Aorta (tissue), 5 donors: ENCODE measurements around the gene YY1AP1. TPM values are rescaled to one million over a fixed set of nuclear protein-coding genes. Genes with fewer than 3 reads are reported as not detected.
"Not testable (repeated sequence)": the region's sequence is repeated elsewhere in the genome, so short reads cannot be mapped to it uniquely, and the experiment has no call there.

Experiments used
- ATAC-seq: fragments of 200-7000 bp; cut with Tn5 transposase; one replicate; pipeline ENCODE4 v1.9.1; 2022; ENCODE audit warnings: moderate library complexity; ENCODE audit not compliant: low FRiP score
- DNase-seq, 2 donors: peaks; one replicate each; pipeline ENCODE4 v3.0.0-alpha.2; 2020
- H3K27ac ChIP-seq, 2 donors: one replicate each; pipeline ENCODE4 v1.5.1; 2013; ENCODE audit warnings: low read length in 2 of 2, mild to moderate bottlenecking in 2 of 2, moderate library complexity in 2 of 2, control low read depth in 1 of 2, inconsistent platforms in 1 of 2, low read depth in 1 of 2
- H3K27me3 ChIP-seq, 2 donors: one replicate each; pipeline ENCODE4 v1.6.1; 2013; ENCODE audit warnings: control low read depth in 1 of 2, low read length in 1 of 2, mild to moderate bottlenecking in 1 of 2, moderate library complexity in 1 of 2; ENCODE audit not compliant: insufficient read depth in 2 of 2, control insufficient read depth in 1 of 2
- H3K36me3 ChIP-seq, 2 donors: one replicate each; pipeline ENCODE4 v1.6.1; 2013; ENCODE audit warnings: control low read depth in 1 of 2, low read length in 1 of 2, mild to moderate bottlenecking in 1 of 2; ENCODE audit not compliant: insufficient read depth in 2 of 2, control insufficient read depth in 1 of 2
- H3K4me1 ChIP-seq, 2 donors: one replicate each; pipeline ENCODE4 v1.6.1; 2013; ENCODE audit warnings: low read length in 2 of 2, control low read depth in 1 of 2, mild to moderate bottlenecking in 1 of 2, moderate library complexity in 1 of 2; ENCODE audit not compliant: insufficient read depth in 2 of 2, control insufficient read depth in 1 of 2
- H3K4me3 ChIP-seq, 2 donors: one replicate each; pipeline ENCODE4 v1.5.1; 2013; ENCODE audit warnings: low read length in 2 of 2, control low read depth in 1 of 2, mild to moderate bottlenecking in 1 of 2
- H3K9me3 ChIP-seq: one replicate; pipeline ENCODE4 v1.6.1; 2013; ENCODE audit warnings: mild to moderate bottlenecking, low read length; ENCODE audit not compliant: control insufficient read depth
- WGBS, 2 donors: extraction: QIAGEN DNeasy Blood & Tissue Kit; methylation state at CpG; one replicate each; pipeline ENCODE4 v1.1.7; 2013; 5-methylcytosine and 5-hydroxymethylcytosine counted together
- intact Hi-C, 2 donors: fragments of 100-400 bp; cut with DNase I; formaldehyde crosslinking; loops; one replicate each; pipeline versions ENCODE4 v1.14.2 to v1.15.0; 2022
- polyA plus RNA-seq, 2 donors: library from polyadenylated mRNA; stranded (reverse); fragments of 200-250 nt; gene quantifications; one replicate each; pipeline ENCODE4 v1.2.3, GENCODE V29; 2013
- total RNA-seq, 2 donors: library from RNA; stranded (reverse); fragmentation: NEBNext Ultra II Directional; extraction: Animal tissue kit (Norgen Biotek cat#: 25700); gene quantifications; one replicate each; pipeline ENCODE4 v1.2.1, GENCODE V29; 2021
- donor health status: healthy with polysubstance abuse.
- donor health status: Bipolar disorder and iron deficiency.
- donor health status: DM: no; HTN: no; CAD: no.
- donor health status: DM: no; HTN: no; CAD: no.
- donor health status: DM: yes; HTN: yes; CAD: no.

YY1AP1 gene
- total and polyA plus RNA-seq, 4 donors = 28.0 to 84.3 (median 62.5) TPM

DNA sequence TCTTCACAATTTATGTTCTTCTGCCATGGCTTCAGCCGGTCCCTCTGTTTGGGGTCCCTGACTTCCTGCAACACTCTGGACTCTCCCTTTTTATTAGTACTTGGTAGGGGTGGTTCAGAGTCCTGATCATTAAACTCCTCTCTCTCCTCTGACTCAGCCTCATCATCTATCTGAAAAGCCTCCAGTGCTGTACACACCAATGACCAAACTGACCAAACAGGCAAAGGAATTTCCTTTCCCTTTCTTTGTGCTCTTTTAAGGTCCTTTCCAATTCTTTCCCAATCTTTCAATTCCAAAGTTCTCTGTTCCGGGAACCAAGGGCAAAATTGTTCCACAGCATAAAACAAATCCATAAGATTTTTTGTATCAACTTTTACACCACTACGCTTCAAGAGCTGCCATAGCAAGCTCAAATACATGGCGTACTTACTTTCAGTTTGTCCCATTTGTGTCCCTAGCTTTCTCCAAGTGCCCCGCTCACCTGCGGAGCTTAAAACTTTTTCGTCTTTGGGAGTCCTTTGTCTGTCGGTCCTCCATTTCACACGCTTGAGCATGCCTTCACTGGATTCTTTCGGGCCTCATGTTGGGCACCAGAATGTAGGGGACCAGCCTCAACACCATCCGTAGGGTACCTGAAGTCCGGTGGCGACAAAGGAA is 9.9 kb upstream of the YY1AP1 start:
- no peaks in the 10 kb centered on the region for H3K9me3 ChIP-seq
- no peak overlapping the region for H3K27ac ChIP-seq

DNA sequence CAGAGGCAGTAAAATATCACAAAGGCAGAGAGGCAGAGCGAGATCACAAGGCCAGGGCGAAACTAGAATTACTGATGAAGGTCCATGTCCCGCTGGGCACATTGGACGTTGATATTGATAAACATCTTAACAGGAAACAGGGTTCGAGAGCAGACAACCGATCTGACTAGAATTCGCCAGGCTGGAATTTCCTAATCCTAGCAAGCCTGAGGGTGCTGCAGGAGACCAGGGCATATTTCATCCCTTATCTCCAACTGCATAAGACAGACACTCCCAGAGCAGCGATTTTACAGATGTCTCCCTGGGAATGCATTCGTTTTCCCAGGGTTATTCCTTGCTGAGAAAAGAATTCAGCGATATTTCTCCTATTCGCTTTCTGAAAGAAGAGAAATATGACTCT is 9.0 kb upstream of the YY1AP1 start:
- intact Hi-C loops, H3K9me3 ChIP-seq, H3K27ac ChIP-seq, H3K4me1 ChIP-seq, DNase-seq, H3K27me3 ChIP-seq, H3K36me3 ChIP-seq, H3K4me3 ChIP-seq, ATAC-seq: not testable (repeated sequence)
- 62 to 63% methylated on average over 11 of the region's 11 CpGs for WGBS, 2 donors

More for the DNA sequence above, 9.9 kb upstream of the YY1AP1 start:
- no peaks in the 10 kb centered on the region for H3K4me1 ChIP-seq
- ATAC-seq (no peak), DNase-seq (no peak)
- intact Hi-C loops = no loop called here
- H3K36me3 ChIP-seq = no peaks in the 10 kb centered on the region
- WGBS, 2 donors = 96 to 97% methylated on average over 13 of the region's 13 CpGs
- H3K4me3 ChIP-seq = no peak overlapping the region
- no peaks in the 10 kb centered on the region for H3K27me3 ChIP-seq

GRCh38 chr1:155697046-155697445 is 8.5 kb upstream of the YY1AP1 start:
- no peaks in the 10 kb centered on the region for H3K4me1 ChIP-seq
- no peaks in the 10 kb centered on the region for H3K9me3 ChIP-seq
- H3K27ac ChIP-seq = no peak overlapping the region
- ATAC-seq (no peak), DNase-seq (no peak)
- no peak overlapping the region for H3K4me3 ChIP-seq
- intact Hi-C loops = no loop called here
- H3K27me3 ChIP-seq = no peaks in the 10 kb centered on the region
- no peaks in the 10 kb centered on the region for H3K36me3 ChIP-seq
- 91 to 95% methylated on average over 10 of the region's 10 CpGs for WGBS, 2 donors

GRCh38 chr1:155696524-155696923 is 8.0 kb upstream of the YY1AP1 start:
- Histone ChIP-seq H3K27me3 (no peaks in the 10 kb centered on the region), H3K9me3 (no peaks in the 10 kb centered on the region), H3K4me1 (no peaks in the 10 kb centered on the region), H3K27ac (no peak overlapping the region), H3K36me3 (no peaks in the 10 kb centered on the region), H3K4me3 (no peak overlapping the region)
- intact Hi-C loops = no loop called here
- DNase-seq (no peak), ATAC-seq (no peak)

GRCh38 chr1:155695608-155696007 is 7.0 kb upstream of the YY1AP1 start:
- WGBS, 2 donors = 95% methylated on average over 3 of the region's 3 CpGs
- DNase-seq = no peak
- no peaks in the 10 kb centered on the region for H3K36me3 ChIP-seq
- H3K4me1 ChIP-seq = no peaks in the 10 kb centered on the region
- no peaks in the 10 kb centered on the region for H3K9me3 ChIP-seq
- no peaks in the 10 kb centered on the region for H3K27me3 ChIP-seq
- H3K27ac ChIP-seq = no peak overlapping the region
- intact Hi-C loops = no loop called here
- no peak overlapping the region for H3K4me3 ChIP-seq
- no peak for ATAC-seq

DNA sequence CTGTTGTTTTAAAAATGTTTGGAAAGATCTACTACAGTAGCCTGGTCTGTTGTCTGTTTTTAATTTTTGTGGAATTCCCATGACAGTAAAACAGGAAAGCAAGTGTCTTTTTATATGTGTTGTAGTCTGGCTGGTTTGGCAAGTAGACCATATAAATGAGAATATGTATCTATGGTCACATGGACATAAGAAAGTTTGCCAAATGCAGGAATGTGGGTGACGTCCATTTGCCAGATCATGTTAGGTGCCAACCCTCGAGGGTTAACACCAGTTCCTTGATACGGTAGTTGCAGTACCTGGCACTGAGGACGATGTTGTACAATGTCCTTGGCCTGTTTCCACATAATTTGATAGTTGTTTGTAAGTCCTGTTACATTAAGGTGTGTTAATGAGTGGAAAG is 6.5 kb upstream of the YY1AP1 start:
- 27 to 32% methylated on average over 4 of the region's 4 CpGs for WGBS, 2 donors

DNA sequence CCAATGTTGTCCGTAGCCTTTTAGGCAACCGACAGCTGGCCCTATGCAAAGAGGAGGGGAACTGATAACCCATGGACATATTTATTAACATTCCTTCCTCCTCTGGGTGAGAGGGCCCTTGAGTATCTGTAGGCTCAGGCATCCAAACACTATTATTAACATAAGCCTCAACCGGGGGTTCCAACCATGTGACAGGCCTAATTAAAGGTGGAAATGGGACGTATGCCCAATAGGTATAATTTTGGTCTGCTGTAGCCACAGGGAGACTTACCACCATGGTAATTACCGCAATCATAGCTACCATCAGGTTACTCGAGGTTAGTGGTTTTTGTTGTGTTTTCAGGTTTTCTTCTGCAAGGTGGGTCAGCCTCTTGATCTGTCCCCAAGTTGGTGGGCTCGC is 5.6 kb upstream of the YY1AP1 start:
- DNase-seq (no peak), ATAC-seq (no peak)
- Histone ChIP-seq H3K4me1 (peaks cover 0 to 3% of the 10 kb centered on the region in 2 donors), H3K27me3 (no peaks in the 10 kb centered on the region), H3K4me3 (no peak overlapping the region), H3K9me3 (no peaks in the 10 kb centered on the region), H3K27ac (no peak overlapping the region), H3K36me3 (no peaks in the 10 kb centered on the region)
- WGBS, 2 donors = 95% methylated on average over 7 of the region's 7 CpGs
- intact Hi-C loops = no loop called here

More for the DNA sequence above, 6.5 kb upstream of the YY1AP1 start:
- Histone ChIP-seq H3K27ac (no peak overlapping the region), H3K4me1 (peaks cover 0 to 3% of the 10 kb centered on the region in 2 donors), H3K36me3 (no peaks in the 10 kb centered on the region), H3K4me3 (no peak overlapping the region), H3K27me3 (no peaks in the 10 kb centered on the region), H3K9me3 (no peaks in the 10 kb centered on the region)
- DNase-seq (no peak), ATAC-seq (no peak)
- intact Hi-C loops = no loop called here

DNA sequence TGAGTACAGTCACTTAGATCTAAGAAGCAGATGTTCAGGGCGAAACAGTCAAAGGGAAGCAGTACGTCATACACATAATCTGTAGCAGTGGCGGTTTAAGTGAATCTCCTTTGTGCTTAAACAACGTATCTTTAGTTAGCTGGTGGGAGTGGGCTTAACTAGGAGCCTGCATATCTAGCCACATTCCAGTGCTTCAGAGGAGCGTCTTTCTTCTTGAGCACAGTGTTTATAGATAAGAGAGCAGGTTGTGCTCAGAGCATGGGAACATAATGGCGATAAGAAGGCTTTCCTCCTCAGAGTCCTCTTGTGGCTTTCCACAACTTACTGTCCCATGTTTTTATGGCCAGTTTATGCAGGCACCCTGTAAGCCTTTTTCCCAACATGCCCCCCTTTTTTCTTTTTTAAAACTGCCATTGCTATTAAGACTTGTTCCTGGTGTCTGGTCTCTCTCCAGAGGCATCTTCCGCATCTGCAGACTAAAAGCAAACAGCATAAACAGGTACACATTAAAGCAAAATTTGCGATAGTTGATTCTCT is 3.5 kb upstream of the YY1AP1 start:
- no peak for DNase-seq
- intact Hi-C loops = no loop called here
- no peaks in the 10 kb centered on the region for H3K9me3 ChIP-seq
- H3K4me3 ChIP-seq = no peak overlapping the region
- H3K36me3 ChIP-seq = no peaks in the 10 kb centered on the region
- WGBS, 2 donors = 97% methylated on average over 8 of the region's 8 CpGs
- peaks cover 0 to 3% of the 10 kb centered on the region in 2 donors for H3K4me1 ChIP-seq
- no peaks in the 10 kb centered on the region for H3K27me3 ChIP-seq
- ATAC-seq = no peak
- no peak overlapping the region for H3K27ac ChIP-seq

DNA sequence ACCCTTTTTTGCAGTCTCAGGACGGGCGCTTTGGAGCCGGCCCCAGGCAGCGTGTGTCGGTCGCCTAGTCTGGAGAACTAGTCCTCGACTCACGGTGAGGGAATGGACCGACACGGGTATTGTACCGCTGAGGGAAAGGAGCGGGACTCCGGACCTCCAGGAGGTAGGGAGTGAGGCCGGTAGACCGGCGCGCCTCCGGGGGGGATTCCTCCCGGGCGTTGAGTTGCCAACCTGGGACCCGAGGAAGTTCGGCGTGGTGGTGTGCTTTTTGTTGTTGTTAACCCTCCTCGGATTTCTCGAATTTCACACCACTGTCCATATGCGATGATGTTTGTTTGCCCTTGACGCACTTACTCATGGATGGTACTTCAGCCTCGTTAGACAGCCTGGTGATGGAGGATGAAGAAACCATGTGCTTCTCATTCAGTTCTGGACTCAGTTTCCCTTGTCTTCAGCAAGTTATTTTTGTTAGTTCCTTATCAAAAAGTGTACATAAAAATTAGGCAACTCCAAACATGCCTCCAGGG is 570 bp upstream of the YY1AP1 start, which contains the start of gene DAP3:
Gene DAP3 (plus strand): TSS at position 11 of the 527 bp plus-strand sequence. CDS start 20,689 bp downstream, outside the sequence.
- H3K9me3 ChIP-seq, intact Hi-C loops, ATAC-seq, DNase-seq, H3K27me3 ChIP-seq, H3K36me3 ChIP-seq, H3K4me1 ChIP-seq: not testable (repeated sequence)
- 0 to 1% methylated on average over 28 of the region's 28 CpGs for WGBS, 2 donors
- Histone ChIP-seq H3K27ac (peak within 1 kb of the TSS; percentile 59 to 90), H3K4me3 (peak within 1 kb of the TSS; percentile 56 to 67)
